GM18511 (cell line): Measurements from ENCODE around the gene ANAPC2.
A peak's percentile ranks its signal among the peaks of the same experiment; 100 is the strongest.

Source experiments
- ATAC-seq: cut with Tn5 transposase; IDR thresholded peaks from one replicate; pipeline ENCODE4 v1.9.1; 2021; ENCODE audit warnings: mild to moderate bottlenecking, moderate library complexity; ENCODE audit not compliant: unreplicated experiment

ANAPC2 gene

GRCh38 chr9:137164370-137165249 lies 23.8 kb downstream of the ANAPC2 start:
- no peak for ATAC-seq

DNA sequence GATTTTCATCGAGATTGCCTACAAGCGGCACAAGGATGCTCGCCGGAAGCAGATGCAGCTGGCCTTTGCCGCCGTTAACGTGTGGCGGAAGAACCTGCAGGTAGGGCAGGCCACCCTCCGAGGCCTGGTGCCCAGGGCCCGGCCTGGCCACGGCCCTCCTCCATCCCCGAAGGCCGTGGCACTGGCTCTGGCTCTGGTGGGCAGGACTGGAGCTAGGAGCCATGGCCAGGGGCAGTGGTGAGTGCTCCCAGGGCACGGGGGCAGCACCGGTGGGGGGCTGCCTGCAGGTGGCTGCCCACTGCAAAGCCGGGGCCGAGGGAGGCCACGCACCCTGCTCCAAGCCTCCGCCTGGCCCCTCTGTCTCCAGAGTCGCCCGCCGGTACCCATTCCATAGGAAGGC lies 24.6 kb downstream of the ANAPC2 start:
- ATAC-seq: no peak

DNA sequence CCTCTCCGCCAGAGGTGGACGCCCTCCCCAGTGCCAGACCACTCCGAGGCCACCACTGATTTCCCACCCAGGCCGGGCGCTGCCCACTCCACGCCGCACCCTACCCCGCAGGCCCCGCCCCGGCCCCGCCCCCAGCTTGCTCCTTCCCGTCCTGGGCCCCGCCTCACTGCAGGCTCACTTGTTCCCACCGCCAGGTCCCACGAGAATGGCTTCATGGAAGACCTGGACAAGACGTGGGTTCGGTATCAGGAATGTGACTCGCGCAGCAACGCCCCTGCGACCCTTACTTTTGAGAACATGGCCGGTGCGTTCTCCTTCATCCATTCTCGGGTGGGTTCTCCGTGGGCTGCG lies 25.0 kb downstream of the ANAPC2 start:
- no peak for ATAC-seq

DNA sequence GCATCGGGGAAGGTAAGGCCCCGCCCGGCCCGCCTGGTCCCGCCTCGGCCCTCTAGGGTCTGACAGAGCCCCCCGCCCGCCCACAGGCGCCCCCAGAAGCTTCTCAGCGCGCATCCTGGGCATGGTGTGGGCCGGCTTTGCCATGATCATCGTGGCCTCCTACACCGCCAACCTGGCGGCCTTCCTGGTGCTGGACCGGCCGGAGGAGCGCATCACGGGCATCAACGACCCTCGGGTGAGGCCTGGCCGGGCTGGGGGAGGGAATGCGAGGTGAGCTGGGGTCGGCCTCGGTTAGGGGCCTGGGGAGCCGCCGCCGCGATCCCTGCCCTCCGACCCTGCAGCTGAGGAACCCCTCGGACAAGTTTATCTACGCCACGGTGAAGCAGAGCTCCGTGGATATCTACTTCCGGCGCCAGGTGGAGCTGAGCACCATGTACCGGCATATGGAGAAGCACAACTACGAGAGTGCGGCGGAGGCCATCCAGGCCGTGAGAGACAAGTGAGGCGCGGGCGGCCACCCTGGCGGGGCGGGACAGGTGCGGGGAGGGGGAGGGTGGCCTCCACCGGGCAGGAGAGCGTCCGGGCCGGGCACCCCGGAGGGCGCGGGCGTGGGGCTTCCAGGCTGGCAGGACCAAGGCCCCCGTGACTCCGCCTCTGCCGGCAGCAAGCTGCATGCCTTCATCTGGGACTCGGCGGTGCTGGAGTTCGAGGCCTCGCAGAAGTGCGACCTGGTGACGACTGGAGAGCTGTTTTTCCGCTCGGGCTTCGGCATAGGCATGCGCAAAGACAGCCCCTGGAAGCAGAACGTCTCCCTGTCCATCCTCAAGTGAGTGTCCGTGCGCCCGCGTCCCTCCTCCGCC lies 25.6 kb downstream of the ANAPC2 start:
- ATAC-seq: no peak

- ATAC-seq: no peak
Observed at GRCh38 chr9:137161558-137162486, 26.5 kb downstream of the ANAPC2 start.

- no peak for ATAC-seq
Observed at GRCh38 chr9:137160716-137161557, 27.4 kb downstream of the ANAPC2 start.

- ATAC-seq: no peak
Observed at GRCh38 chr9:137160054-137160425, 28.3 kb downstream of the ANAPC2 start.

DNA sequence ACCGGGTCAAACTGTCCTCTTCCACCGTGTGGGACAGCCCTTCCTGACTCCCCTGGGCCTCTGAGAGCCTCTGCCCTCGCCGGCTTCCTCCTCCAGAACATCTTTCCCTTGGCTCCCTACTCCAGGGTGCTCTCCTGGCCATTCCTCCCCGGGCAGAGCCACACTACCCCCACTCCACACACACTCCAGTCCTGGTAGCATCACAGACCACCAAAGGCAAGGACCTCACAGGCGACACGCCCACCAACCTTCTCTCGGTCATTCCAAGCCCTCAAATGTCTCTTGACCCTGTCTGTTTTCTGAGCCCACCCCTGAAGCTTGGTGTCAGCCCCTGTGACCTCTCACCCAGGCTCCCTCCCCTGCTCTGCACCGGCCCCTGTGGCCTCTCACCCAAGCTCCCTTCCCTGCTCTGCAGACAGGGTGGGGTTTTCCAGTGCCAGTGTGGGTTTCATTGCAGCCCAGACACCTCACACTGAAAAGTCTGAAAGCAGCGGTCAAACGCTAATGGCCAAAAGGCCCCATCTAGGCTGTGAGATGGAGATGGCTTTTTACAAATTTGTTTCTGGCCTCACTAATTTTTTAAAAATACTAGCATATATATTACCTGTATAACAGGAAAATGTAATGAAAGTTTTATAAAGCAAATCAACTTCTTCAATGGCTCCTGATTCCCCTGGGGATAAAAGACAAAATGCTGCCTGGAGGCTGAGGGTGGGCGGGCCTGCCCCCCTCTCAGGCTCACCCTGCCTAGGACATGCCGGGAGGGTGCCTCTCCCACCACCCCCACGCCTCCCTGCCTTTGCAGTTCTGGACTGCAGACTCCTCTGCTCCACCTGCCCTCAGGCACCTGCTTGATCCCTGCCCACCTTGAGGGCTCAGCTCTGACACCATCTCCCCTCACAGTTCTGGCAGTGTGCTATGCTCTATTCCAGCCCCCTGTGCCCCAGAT lies 29.0 kb downstream of the ANAPC2 start:
- ATAC-seq: no peak

- ATAC-seq: no peak
Observed at GRCh38 chr9:137158625-137159024, 29.7 kb downstream of the ANAPC2 start.

DNA sequence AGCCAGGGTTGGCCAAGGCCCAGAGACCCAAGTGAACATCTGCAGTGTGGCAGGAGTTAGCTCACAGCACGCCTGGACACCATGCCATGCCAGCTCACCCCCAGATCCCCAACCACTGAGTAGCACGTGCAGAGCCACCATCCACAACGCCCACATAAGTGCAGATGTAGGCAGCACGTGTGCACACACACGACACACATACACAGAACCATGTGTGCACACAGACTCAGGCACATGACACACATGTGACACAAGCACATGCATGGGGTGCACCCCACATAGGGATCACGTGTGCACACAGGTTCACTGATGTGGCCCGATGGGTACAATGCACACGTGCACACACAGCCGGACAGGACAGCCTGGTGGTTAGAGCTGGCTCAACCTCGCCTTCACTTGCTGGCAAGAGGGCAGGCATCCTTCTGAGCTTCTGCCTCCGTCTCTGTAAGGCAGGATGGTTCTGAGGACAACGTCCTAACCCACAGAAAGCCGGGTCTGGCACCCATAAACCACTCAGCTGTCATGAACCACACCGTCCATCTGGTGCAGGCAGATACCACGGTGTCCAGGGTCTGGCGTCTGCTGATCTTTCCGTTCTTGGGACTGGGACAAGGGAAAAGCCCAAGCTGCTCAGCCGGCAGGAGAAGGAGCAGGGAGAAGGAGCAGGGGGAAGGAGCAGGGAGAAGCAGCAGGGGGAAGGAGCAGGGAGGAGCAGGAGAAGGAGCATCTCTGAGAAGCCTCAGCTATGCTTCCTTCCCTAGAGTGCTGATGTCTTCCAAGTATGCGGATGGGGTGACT lies 30.5 kb downstream of the ANAPC2 start:
- no peak for ATAC-seq

DNA sequence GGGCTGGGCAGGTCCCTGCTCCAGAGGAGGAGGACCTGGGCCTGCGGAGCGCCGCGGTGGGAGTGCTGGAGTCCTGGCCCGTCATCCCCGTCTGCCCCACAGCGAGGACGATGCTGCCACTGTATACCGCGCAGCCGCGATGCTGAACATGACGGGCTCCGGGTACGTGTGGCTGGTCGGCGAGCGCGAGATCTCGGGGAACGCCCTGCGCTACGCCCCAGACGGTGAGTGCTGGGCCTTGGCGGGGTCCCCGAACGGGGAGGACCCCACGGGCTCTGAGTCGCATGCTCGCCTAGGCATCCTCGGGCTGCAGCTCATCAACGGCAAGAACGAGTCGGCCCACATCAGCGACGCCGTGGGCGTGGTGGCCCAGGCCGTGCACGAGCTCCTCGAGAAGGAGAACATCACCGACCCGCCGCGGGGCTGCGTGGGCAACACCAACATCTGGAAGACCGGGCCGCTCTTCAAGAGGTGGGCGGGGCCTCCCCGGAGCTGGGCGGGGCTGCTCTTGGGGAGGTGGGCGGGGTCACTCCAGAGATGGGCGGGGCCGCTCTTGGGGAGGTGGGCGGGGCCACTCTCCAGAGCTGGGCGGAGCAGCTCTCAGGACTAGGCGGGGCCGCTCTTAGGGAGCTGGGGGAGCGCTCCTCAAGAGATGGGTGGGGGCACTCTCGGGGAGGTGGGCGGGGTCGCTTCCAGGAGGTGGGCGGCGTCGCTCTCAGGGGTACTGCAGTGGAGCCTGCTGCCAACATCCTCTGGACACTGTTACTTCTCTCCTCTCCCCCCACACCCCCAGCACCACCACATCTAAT lies 31.6 kb downstream of the ANAPC2 start:
- no peak for ATAC-seq

DNA sequence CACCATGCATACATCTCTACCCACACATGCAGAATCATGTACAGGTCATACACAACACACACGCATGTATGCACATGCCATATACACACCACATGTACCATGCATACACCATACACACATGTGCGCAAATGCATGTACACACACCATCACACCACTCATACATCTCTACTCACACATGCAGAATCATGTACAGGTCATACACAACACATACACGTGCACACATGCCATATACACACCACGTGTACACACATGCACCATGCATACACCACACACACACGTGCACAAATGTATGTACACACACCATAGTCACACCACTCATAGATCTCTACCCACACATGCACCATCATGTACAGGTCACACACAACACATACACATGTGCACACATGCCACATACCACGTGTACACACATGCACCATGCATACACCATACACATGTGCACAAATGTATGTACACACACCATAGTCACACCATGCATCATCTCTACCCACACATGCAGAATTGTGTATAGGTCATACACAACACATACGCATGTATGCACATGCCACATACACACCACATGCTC lies 35.4 kb downstream of the ANAPC2 start:
- ATAC-seq: no peak

DNA sequence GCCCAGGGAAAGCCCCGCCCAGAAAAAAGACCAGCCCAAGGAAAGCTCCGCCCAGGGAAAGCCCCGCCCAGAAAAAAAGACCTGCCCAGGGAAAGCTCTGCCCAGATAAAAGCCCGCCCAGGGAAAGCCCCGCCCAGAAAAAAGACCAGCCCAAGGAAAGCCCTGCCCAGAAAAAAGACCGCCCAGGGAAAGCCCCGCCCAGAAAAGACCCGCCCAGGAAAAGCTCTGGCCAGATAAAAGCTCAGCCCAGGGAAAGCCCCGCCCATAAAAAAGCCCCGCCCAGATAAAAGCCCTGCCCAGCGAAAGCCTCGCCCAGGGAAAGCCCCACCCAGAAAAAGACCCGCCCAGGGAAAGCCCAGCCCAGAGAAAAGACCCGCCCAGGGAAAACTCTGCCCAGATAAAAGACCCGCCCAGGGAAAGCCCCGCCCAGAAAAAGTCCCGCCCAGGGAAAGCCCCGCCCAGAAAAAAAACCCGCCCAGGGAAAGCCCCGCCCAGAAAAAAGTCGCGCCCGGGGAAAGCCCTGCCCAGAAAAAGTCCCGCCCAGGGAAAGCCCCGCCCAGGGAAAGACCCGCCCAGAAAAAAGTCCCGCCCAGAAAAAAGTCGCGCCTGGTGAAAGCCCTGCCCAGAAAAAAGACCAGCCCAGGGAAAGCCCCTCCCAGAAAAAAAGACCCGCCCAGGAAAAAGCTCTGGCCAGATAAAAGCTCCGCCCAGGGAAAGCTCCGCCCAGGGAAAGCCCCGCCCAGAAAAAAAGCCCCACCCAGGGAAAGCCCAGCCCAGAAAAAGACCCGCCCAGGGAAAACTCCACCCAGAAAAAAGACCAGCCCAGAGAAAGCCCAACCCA lies 37.5 kb downstream of the ANAPC2 start:
- ATAC-seq: peak; percentile 42

DNA sequence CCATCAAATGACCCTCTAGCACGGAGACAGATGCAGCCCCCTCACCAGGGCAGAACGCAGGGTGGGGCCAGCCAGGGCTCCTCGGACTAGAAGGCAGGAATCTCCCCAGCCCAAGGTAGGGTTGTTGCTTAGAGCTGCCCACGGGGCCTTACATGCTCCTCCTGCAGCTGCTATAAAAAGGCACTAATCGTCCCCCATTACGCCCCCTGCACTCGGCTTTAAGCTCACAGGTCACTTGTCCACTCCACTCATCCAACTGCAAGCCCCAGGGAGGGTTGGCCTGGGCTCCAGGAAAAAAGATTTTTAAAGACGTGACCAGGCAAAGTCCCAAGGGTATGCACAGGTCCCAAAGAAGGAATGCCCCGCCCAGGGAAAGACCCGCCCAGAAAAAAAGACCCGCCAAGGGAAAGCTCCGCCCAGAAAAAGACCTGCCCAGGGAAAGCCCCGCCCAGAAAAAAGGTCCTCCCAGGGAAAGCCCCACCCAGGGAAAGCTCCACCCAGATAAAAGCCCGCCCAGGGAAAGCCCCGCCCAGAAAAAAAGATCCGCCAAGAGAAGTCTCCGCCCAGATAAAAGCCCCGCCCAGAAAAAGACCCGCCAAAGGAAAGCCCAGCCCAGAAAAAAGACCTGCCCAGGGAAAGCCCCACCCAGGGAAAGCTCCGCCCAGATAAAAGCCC lies 38.3 kb downstream of the ANAPC2 start:
- ATAC-seq: peak; percentile 19

DNA sequence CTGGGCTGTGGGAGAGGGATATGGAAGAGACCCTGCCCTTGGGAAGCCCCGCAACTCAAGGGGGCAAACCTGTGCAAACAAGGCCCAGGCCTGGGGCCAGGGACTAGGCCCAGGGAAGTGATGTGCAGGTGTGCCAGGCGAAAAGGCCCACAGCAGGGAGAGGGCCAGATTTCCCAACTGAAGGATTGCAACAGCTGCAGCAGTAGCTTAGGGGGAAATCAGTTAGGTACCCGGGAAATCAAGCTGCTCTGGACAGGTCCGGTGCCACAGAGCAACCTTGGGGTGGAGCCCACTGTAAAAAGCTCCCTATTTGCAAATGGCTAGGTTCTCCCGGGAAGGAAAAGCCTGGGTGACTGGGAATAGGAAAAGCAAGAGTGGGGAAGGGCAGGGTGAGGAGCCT lies 39.0 kb downstream of the ANAPC2 start:
- ATAC-seq: no peak

DNA sequence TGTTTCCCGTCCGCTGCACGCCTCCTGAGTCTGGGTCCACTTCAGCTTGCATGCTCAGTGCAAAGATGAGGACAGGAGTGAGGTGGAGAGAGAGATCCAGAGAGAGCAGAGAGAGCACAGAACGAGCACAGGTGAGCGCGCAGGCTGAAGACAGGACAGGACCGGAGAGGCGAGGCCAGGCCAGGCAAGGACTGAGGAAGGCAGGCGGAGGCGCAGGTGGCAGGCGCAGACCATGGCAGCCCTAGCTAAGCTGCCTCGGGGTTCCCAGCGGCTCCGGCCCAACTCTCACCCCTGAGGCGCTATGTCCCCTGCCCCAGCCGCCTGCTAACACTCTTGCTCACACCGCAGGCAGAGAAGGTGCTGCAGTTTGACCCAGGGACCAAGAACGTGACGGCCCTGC lies 39.7 kb downstream of the ANAPC2 start:
- ATAC-seq: no peak
